CD4-positive, CD25-positive, alpha-beta regulatory T cell (primary cell): Measurements from ENCODE around the gene PAX2. TPM values are rescaled to one million over a fixed set of nuclear protein-coding genes. Genes with fewer than 3 reads are reported as not detected.

Source experiments
- ATAC-seq, 2 donors: fragments of 150-1000 bp; cut with Tn5 transposase; one replicate each; pipeline ENCODE4 v1.10.0; 2021; ENCODE audit warnings: low read depth in 2 of 2, moderate number of reproducible peaks in 2 of 2, moderate library complexity in 1 of 2
- DNase-seq, 3 donors: peaks; one replicate each; pipeline versions ENCODE4 v3.0.0 to v3.0.0-alpha.2; 2012 to 2022; ENCODE audit warnings: mixed read lengths in 1 of 3
- H3K27ac ChIP-seq: one replicate; pipeline ENCODE4 v1.7.0; 2013; ENCODE audit warnings: mild to moderate bottlenecking, low read length; ENCODE audit not compliant: insufficient read depth, poor library complexity, severe bottlenecking
- H3K27me3 ChIP-seq: one replicate; pipeline ENCODE4 v1.7.0; 2013; ENCODE audit warnings: low read length; ENCODE audit not compliant: control insufficient read depth, insufficient read depth
- H3K36me3 ChIP-seq: one replicate; pipeline ENCODE4 v1.7.0; 2013; ENCODE audit warnings: mild to moderate bottlenecking, low read length, moderate library complexity; ENCODE audit not compliant: control insufficient read depth, insufficient read depth
- H3K4me1 ChIP-seq: 2 replicates; pipeline ENCODE4 v1.7.0; 2013; ENCODE audit warnings: mild to moderate bottlenecking, low read length; ENCODE audit not compliant: insufficient read depth, control insufficient read depth, poor library complexity, severe bottlenecking
- H3K4me3 ChIP-seq: one replicate; pipeline ENCODE4 v1.7.0; 2013; ENCODE audit warnings: low read depth, mild to moderate bottlenecking, low read length, moderate library complexity
- H3K9me3 ChIP-seq, 2 experiments: 1 replicate in 1 of 2; 2 replicates in 1 of 2; pipeline ENCODE4 v1.7.0; 2013; ENCODE audit warnings: low read length in 2 of 2, mild to moderate bottlenecking in 1 of 2, moderate library complexity in 1 of 2; ENCODE audit not compliant: control insufficient read depth in 2 of 2
- H3K27ac Mint-ChIP-seq, 3 donors: one replicate each; pipeline ENCODE4 v1.8.0; 2020 to 2022; ENCODE audit warnings: mild to moderate bottlenecking in 3 of 3, mixed read lengths in 3 of 3, moderate library complexity in 2 of 3
- H3K27me3 Mint-ChIP-seq: one replicate; pipeline ENCODE4 v1.8.0; 2022; ENCODE audit warnings: mild to moderate bottlenecking, mixed read lengths
- H3K36me3 Mint-ChIP-seq: one replicate; pipeline ENCODE4 v1.8.0; 2020; ENCODE audit warnings: mixed read lengths
- H3K4me1 Mint-ChIP-seq, 4 donors: one replicate each; pipeline ENCODE4 v1.8.0; 2020 to 2022; ENCODE audit warnings: mixed read lengths in 4 of 4, mild to moderate bottlenecking in 1 of 4
- H3K4me3 Mint-ChIP-seq, 4 donors: one replicate each; pipeline ENCODE4 v1.8.0; 2020 to 2022; ENCODE audit warnings: mild to moderate bottlenecking in 4 of 4, mixed read lengths in 4 of 4, moderate library complexity in 3 of 4
- H3K9me3 Mint-ChIP-seq, 7 donors: one replicate each; pipeline ENCODE4 v1.8.0; 2020 to 2022; ENCODE audit warnings: mixed read lengths in 7 of 7, mild to moderate bottlenecking in 3 of 7, moderate library complexity in 2 of 7
- polyA plus RNA-seq, 4 donors: library from polyadenylated mRNA; unstranded; fragments of 300-500 nt; fragmentation: Illumina TruSeq; gene quantifications; one replicate each; pipeline ENCODE4 v1.2.3, GENCODE V29; 2021
- total RNA-seq: library from RNA; stranded (reverse); gene quantifications from one replicate; pipeline ENCODE4 v1.2.3, GENCODE V29; 2022

The PAX2 gene
- total and polyA plus RNA-seq, 5 donors from 2014 or later = 0.08 TPM; not detected in 4

- Mint-ChIP-seq H3K27me3 (peaks cover 23% of the 10 kb centered on the region), H3K9me3 (peaks cover 0 to 2% (median 0%) of the 10 kb centered on the region in 7 donors), H3K36me3 (peaks cover 4% of the 10 kb centered on the region), H3K27ac (no peak overlapping the region), H3K4me1 (no peaks in the 10 kb centered on the region), H3K4me3 (no peak overlapping the region)
- no peaks in the 10 kb centered on the region for H3K9me3 ChIP-seq
- ATAC-seq (no peak), DNase-seq (no peak)
- H3K27ac ChIP-seq = no peak overlapping the region
- peaks cover 4% of the 10 kb centered on the region for H3K27me3 ChIP-seq
- H3K36me3 ChIP-seq = no peaks in the 10 kb centered on the region
- H3K4me3 ChIP-seq = no peak overlapping the region
- H3K4me1 ChIP-seq = no peaks in the 10 kb centered on the region
Measured at GRCh38 chr10:100781145-100781665, 35.8 kb downstream of the PAX2 start.

GRCh38 chr10:100782461-100783244 lies 37.3 kb downstream of the PAX2 start:
- no peaks in the 10 kb centered on the region for H3K9me3 ChIP-seq
- no peaks in the 10 kb centered on the region for H3K4me1 Mint-ChIP-seq
- H3K27ac ChIP-seq = no peak overlapping the region
- no peaks in the 10 kb centered on the region for H3K27me3 ChIP-seq
- H3K36me3 Mint-ChIP-seq = peaks cover 4% of the 10 kb centered on the region
- no peaks in the 10 kb centered on the region for H3K9me3 Mint-ChIP-seq
- ATAC-seq (no peak), DNase-seq (no peak)
- H3K36me3 ChIP-seq = no peaks in the 10 kb centered on the region
- H3K27me3 Mint-ChIP-seq = peaks cover 22% of the 10 kb centered on the region
- no peak overlapping the region for H3K27ac Mint-ChIP-seq
- no peak overlapping the region for H3K4me3 Mint-ChIP-seq
- no peak overlapping the region for H3K4me3 ChIP-seq
- H3K4me1 ChIP-seq = no peaks in the 10 kb centered on the region

GRCh38 chr10:100784126-100784525 lies 38.7 kb downstream of the PAX2 start:
- Mint-ChIP-seq H3K36me3 (peaks cover 4% of the 10 kb centered on the region), H3K4me3 (no peak overlapping the region), H3K27ac (no peak overlapping the region), H3K9me3 (no peaks in the 10 kb centered on the region), H3K4me1 (no peaks in the 10 kb centered on the region), H3K27me3 (peaks cover 27% of the 10 kb centered on the region)
- DNase-seq (no peak), ATAC-seq (no peak)
- Histone ChIP-seq H3K36me3 (no peaks in the 10 kb centered on the region), H3K4me3 (no peak overlapping the region), H3K27ac (no peak overlapping the region), H3K9me3 (no peaks in the 10 kb centered on the region), H3K27me3 (no peaks in the 10 kb centered on the region), H3K4me1 (no peaks in the 10 kb centered on the region)

- Histone ChIP-seq H3K4me1 (no peaks in the 10 kb centered on the region), H3K27ac (no peak overlapping the region), H3K9me3 (no peaks in the 10 kb centered on the region), H3K36me3 (no peaks in the 10 kb centered on the region), H3K4me3 (no peak overlapping the region), H3K27me3 (no peaks in the 10 kb centered on the region)
- Mint-ChIP-seq H3K4me1 (no peaks in the 10 kb centered on the region), H3K4me3 (no peak overlapping the region), H3K36me3 (peaks cover 4% of the 10 kb centered on the region), H3K9me3 (no peaks in the 10 kb centered on the region), H3K27ac (no peak overlapping the region), H3K27me3 (peaks cover 38% of the 10 kb centered on the region)
- DNase-seq (no peak), ATAC-seq (no peak)
Measured at GRCh38 chr10:100786591-100786990, 41.2 kb downstream of the PAX2 start.

GRCh38 chr10:100788002-100788903 lies 42.9 kb downstream of the PAX2 start:
- no peak for DNase-seq
- H3K27ac Mint-ChIP-seq = no peak overlapping the region
- Histone ChIP-seq H3K27me3 (no peaks in the 10 kb centered on the region), H3K4me1 (no peaks in the 10 kb centered on the region), H3K36me3 (no peaks in the 10 kb centered on the region), H3K4me3 (no peak overlapping the region), H3K9me3 (no peaks in the 10 kb centered on the region), H3K27ac (no peak overlapping the region)
- no peaks in the 10 kb centered on the region for H3K9me3 Mint-ChIP-seq
- H3K27me3 Mint-ChIP-seq = peaks cover 40% of the 10 kb centered on the region
- no peaks in the 10 kb centered on the region for H3K4me1 Mint-ChIP-seq
- H3K36me3 Mint-ChIP-seq = peaks cover 2% of the 10 kb centered on the region
- H3K4me3 Mint-ChIP-seq = no peak overlapping the region
- ATAC-seq = no peak

- H3K27ac ChIP-seq = no peak overlapping the region
- Mint-ChIP-seq H3K27me3 (peaks cover 53% of the 10 kb centered on the region), H3K27ac (no peak overlapping the region), H3K36me3 (no peaks in the 10 kb centered on the region), H3K4me3 (no peak overlapping the region), H3K4me1 (no peaks in the 10 kb centered on the region), H3K9me3 (no peaks in the 10 kb centered on the region)
- no peaks in the 10 kb centered on the region for H3K36me3 ChIP-seq
- no peaks in the 10 kb centered on the region for H3K4me1 ChIP-seq
- H3K9me3 ChIP-seq = no peaks in the 10 kb centered on the region
- ATAC-seq (no peak), DNase-seq (no peak)
- H3K4me3 ChIP-seq = no peak overlapping the region
- H3K27me3 ChIP-seq = no peaks in the 10 kb centered on the region
Measured at GRCh38 chr10:100790761-100791208, 45.4 kb downstream of the PAX2 start.

GRCh38 chr10:100791369-100792058 lies 46.1 kb downstream of the PAX2 start:
- Histone ChIP-seq H3K27me3 (no peaks in the 10 kb centered on the region), H3K4me3 (no peak overlapping the region), H3K36me3 (no peaks in the 10 kb centered on the region), H3K9me3 (no peaks in the 10 kb centered on the region), H3K4me1 (no peaks in the 10 kb centered on the region), H3K27ac (no peak overlapping the region)
- DNase-seq (no peak), ATAC-seq (no peak)
- Mint-ChIP-seq H3K27me3 (peaks cover 56% of the 10 kb centered on the region), H3K27ac (no peak overlapping the region), H3K9me3 (no peaks in the 10 kb centered on the region), H3K4me3 (no peak overlapping the region), H3K4me1 (no peaks in the 10 kb centered on the region), H3K36me3 (no peaks in the 10 kb centered on the region)
